C4-2B (cell line): ENCODE results near the gene ANKRD18B.
"Not testable (repeated sequence)": the region's sequence is repeated elsewhere in the genome, so short reads cannot be mapped to it uniquely, and the experiment has no call there.

Experiments
- CTCF ChIP-seq: fragments of 450-650 bp; conservative IDR thresholded peaks from 2 replicates; pipeline ENCODE4 v1.5.1; 2017; ENCODE audit warnings: mild to moderate bottlenecking
- ZFX ChIP-seq: fragments of 450-650 bp; IDR thresholded peaks from 2 replicates; pipeline ENCODE4 v1.6.1; 2017

GRCh38 chr9:33548816-33549215 is 24.8 kb downstream of the ANKRD18B start:
- TF ChIP-seq CTCF, ZFX: not testable (repeated sequence)
